ENCODE measurements around the gene RIBC1. TPM values are rescaled to one million over a fixed set of nuclear protein-coding genes. Genes with fewer than 3 reads are reported as not detected.

RIBC1 gene
- total RNA-seq, 1 donor from 2014 or later = not detected

DNA sequence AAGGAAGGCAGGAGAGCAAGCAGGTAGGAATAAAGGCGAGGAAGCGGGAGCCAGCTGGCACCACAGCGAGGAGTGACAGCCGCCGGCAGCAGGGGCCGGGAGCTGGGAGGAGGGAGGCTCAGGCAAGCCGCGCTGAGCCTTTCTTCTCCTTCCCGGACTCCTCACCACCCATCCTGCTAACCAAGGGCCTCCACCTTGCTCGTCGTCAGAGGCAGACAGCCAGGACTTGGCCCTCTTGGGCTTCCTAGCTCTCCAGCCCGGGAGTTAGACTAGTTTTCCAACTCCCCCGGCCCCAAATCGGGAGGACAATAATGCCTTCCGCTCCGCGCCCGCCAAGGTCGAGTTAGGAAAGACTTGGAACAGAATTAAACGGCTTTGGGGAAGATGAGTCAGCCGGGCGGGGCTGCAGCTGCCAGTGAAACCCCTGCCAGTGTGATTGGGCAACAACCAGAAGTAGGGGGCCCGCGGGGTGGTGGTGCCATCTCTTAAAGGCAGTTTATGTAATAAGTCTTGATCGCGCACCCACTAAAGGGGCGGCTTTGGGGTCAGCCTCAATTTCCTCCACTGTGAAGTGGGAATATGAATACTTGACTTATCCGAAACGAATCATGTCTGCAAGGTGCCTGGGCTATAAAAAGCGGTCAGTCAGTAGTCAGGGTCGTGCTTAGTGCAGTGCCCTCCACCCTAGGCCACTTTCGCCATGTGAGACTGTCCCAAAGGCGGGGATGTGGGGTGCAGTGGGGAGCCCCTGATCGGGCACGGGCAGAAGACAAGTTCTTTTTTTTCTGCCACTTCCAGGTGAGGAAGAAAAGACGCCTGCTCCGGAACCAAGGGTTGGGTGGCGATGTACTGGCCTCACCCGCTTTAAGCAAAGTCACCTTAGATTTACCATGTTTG, 18.2 kb downstream of the RIBC1 start:
- H3K27ac ChIP-seq = peak overlapping the region; percentile 50 to 66
- TF ChIP-seq, protein P1, sequence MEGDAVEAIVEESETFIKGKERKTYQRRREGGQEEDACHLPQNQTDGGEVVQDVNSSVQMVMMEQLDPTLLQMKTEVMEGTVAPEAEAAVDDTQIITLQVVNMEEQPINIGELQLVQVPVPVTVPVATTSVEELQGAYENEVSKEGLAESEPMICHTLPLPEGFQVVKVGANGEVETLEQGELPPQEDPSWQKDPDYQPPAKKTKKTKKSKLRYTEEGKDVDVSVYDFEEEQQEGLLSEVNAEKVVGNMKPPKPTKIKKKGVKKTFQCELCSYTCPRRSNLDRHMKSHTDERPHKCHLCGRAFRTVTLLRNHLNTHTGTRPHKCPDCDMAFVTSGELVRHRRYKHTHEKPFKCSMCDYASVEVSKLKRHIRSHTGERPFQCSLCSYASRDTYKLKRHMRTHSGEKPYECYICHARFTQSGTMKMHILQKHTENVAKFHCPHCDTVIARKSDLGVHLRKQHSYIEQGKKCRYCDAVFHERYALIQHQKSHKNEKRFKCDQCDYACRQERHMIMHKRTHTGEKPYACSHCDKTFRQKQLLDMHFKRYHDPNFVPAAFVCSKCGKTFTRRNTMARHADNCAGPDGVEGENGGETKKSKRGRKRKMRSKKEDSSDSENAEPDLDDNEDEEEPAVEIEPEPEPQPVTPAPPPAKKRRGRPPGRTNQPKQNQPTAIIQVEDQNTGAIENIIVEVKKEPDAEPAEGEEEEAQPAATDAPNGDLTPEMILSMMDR (IDR thresholded peaks at IDR 0.05) = no peak
- H3K4me3 ChIP-seq = peak overlapping the region; percentile 44 to 56
- H3K9me3 ChIP-seq = no peaks in the 10 kb centered on the region
- H3K4me1 ChIP-seq = peaks cover 0 to 4% of the 10 kb centered on the region in 2 donors
- H3K36me3 ChIP-seq = no peaks in the 10 kb centered on the region
- no peaks in the 10 kb centered on the region for H3K27me3 ChIP-seq
- intact Hi-C loops (cut with DNase I) = loop anchor here (5.0 kb wide), 2 partner anchors 241 to 916 kb away; partner anchors contain the start of gene WNK3
- DNase-seq (ENCODE audit: low spot score in 2 of 2) = peak; percentile 33 to 89

DNA sequence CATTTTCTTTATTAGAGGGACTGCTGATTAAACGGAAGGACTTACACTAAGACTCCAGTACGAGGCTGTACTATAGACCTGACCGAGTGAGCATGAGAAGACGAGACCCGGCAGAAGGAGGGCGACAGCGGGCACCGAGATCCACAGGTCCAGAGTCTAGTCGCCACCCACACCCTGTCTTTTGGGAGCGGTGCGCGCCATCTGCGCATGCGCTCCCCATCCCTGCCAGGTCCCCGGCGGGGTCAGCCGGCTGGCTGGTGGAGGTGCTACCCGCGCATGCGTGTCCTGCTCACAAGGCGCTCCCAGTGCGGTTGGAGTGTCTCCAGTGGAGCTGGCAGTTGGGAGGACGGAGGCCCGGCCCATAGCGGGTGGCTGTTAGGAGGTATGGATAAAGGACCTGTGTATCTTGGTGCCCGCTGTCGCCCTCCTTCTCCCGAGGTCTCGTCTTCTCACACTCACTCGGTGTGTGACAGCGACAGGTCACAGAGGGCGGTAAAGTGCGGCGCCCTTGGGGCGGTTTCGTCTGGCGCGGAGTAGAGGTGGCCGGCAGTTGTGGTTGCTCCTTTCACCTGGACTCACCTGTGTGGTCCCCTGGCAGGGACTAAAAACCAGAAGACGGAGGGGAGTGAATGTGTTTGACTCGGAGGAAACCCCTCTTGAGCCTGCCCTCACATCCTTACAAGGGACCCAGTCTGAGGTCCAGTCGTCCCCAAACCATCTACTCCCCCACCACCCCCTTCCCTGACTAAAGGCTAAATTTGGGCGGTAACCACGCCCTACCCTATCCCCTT, 19.1 kb downstream of the RIBC1 start:
- intact Hi-C loops (cut with DNase I) = loop anchor here (5.0 kb wide), 2 partner anchors 241 to 916 kb away; partner anchors contain the start of gene WNK3
- Histone ChIP-seq H3K9me3 (no peaks in the 10 kb centered on the region), H3K4me1 (peaks cover 0 to 4% of the 10 kb centered on the region in 2 donors), H3K4me3 (peak overlapping the region; percentile 44 to 56), H3K27ac (peak overlapping the region in 1 of 2 donors; percentile 0), H3K36me3 (no peaks in the 10 kb centered on the region), H3K27me3 (no peaks in the 10 kb centered on the region)
- TF ChIP-seq, protein P1 (IDR thresholded peaks at IDR 0.05) = no peak
- DNase-seq (ENCODE audit: low spot score in 2 of 2) = peak; percentile 23 to 88

DNA sequence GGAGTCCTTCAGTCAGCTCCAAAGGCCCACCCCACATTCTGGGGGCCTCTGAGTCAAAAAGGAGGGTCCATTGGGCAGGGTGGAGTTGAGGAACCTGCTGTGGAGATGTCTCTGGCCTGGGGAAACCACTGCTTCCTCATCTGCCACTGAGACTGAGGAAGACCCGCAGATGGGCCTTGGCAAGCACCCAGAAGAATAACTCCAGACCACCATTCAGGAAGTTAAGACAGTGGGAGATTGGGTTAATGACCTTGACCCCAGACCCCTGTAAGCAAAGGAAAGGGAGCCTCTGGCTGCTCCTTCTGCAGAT, 19.6 kb downstream of the RIBC1 start:
- no peaks in the 10 kb centered on the region for H3K27me3 ChIP-seq
- TF ChIP-seq, protein P1 (IDR thresholded peaks at IDR 0.05) = no peak
- peaks cover 0 to 4% of the 10 kb centered on the region in 2 donors for H3K4me1 ChIP-seq
- no peak for DNase-seq (ENCODE audit: low spot score in 2 of 2)
- H3K36me3 ChIP-seq = no peaks in the 10 kb centered on the region
- H3K27ac ChIP-seq = peak overlapping the region in 1 of 2 donors; percentile 0
- intact Hi-C loops (cut with DNase I) = loop anchor here (5.0 kb wide), 2 partner anchors 240 to 915 kb away; partner anchors contain the start of gene WNK3
- no peaks in the 10 kb centered on the region for H3K9me3 ChIP-seq
- peak overlapping the region in 1 of 2 donors; percentile 56 for H3K4me3 ChIP-seq

DNA sequence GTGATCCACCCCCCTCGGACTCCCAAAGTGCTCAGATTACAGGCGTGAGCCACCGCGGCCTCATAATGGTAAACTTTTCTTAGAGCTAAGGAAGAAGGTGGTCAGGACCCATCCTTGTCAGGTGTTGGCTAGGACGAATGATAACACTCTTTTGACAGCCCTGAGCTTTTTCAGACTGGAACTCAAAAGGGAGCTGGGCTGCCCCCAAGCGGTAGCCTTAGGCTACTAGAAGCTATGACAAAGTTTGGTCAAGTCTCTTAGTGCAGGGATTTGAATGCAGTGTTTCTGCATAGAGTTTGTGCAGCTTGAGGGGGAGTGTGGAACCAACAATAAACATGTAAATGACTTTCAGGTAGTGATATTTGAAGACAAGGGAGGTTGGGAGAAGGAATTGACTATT, 23.3 kb downstream of the RIBC1 start:
- H3K9me3 ChIP-seq = no peaks in the 10 kb centered on the region
- TF ChIP-seq, protein P1 (IDR thresholded peaks at IDR 0.05) = peak in 2 of 3 experiments; percentile 20 to 31
- H3K4me3 ChIP-seq = no peak overlapping the region
- intact Hi-C loops (cut with DNase I) = no loop called here
- DNase-seq (ENCODE audit: low spot score in 2 of 2) = no peak
- no peak overlapping the region for H3K27ac ChIP-seq
- peaks cover 0 to 3% of the 10 kb centered on the region in 2 donors for H3K4me1 ChIP-seq
- no peaks in the 10 kb centered on the region for H3K36me3 ChIP-seq
- no peaks in the 10 kb centered on the region for H3K27me3 ChIP-seq

DNA sequence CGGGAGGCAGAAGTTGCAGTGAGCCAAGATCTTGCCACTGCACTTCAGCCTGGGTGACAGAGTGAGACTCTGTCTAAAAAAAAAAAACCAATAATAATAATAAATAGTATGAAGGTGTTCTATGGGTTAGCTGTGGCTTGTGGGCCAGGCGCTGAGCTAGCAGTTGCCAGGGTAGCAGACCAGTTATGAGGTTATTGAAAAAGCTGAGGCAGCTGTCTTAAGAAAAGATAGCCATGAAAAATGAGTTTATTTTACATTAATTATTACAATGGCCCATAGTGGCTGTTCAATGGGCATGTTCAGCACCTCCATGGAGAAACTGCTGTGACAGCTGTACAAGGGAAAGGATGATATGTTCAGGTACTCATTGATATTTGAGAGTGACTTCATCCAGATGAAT, 24.8 kb downstream of the RIBC1 start:
- H3K9me3 ChIP-seq = no peaks in the 10 kb centered on the region
- DNase-seq (ENCODE audit: low spot score in 2 of 2) = no peak
- intact Hi-C loops (cut with DNase I) = no loop called here
- H3K27ac ChIP-seq = no peak overlapping the region
- TF ChIP-seq, protein P1 (IDR thresholded peaks at IDR 0.05) = no peak
- no peaks in the 10 kb centered on the region for H3K27me3 ChIP-seq
- H3K4me1 ChIP-seq = no peaks in the 10 kb centered on the region
- no peaks in the 10 kb centered on the region for H3K36me3 ChIP-seq
- no peak overlapping the region for H3K4me3 ChIP-seq

Measured in ascending aorta (tissue), 2 donors.